HEK293 (cell line): ENCODE results near the gene RCSD1.

Source experiments
- CTCF ChIP-seq: fragments of 450-650 bp; formaldehyde crosslinking; IDR thresholded peaks from 2 replicates; pipeline ENCODE4 v1.5.1; 2016; ENCODE audit warnings: missing biosample characterization, missing genetic modification characterization
- MEIS1 ChIP-seq: sonication (generic); formaldehyde crosslinking; IDR thresholded peaks from 2 replicates; pipeline ENCODE4 v1.8.1; 2022; ENCODE audit warnings: missing genetic modification reagents, mild to moderate bottlenecking, borderline replicate concordance
- PBX3 ChIP-seq: sonication (generic); formaldehyde crosslinking; IDR thresholded peaks from 2 replicates; pipeline ENCODE4 v1.8.1; 2022; ENCODE audit warnings: mild to moderate bottlenecking, moderate library complexity, missing genetic modification reagents
- TCF7L2 ChIP-seq: IDR thresholded peaks from 2 replicates; pipeline ENCODE4 v1.6.1; 2011; ENCODE audit warnings: low read depth, mild to moderate bottlenecking, inconsistent platforms, low read length, moderate library complexity, borderline replicate concordance
- ZBTB8A ChIP-seq: fragments of 450-650 bp; formaldehyde crosslinking; IDR thresholded peaks from 2 replicates; pipeline ENCODE4 v1.5.1; 2016; ENCODE audit warnings: missing biosample characterization, missing genetic modification characterization
- ZNF274 ChIP-seq, 2 experiments: fragments of 200-500 bp in 1 of 2; fragments of 450-650 bp in 1 of 2; sonication (Bioruptor generic) in 1 of 2; formaldehyde crosslinking in 1 of 2; IDR thresholded peaks; 2 replicates each; pipeline versions ENCODE4 v1.5.1 to v1.6.1; 2014 to 2016; ENCODE audit warnings: borderline replicate concordance in 1 of 2, inconsistent platforms in 1 of 2, low read length in 1 of 2, missing biosample characterization in 1 of 2, missing genetic modification characterization in 1 of 2
- ZNF621 ChIP-seq: fragments of 450-650 bp; formaldehyde crosslinking; IDR thresholded peaks from 2 replicates; pipeline ENCODE4 v1.5.1; 2017; ENCODE audit warnings: missing biosample characterization, missing genetic modification characterization
- ZNF639 ChIP-seq: fragments of 450-650 bp; formaldehyde crosslinking; IDR thresholded peaks from 2 replicates; pipeline ENCODE4 v1.5.1; 2016; ENCODE audit warnings: missing biosample characterization, missing genetic modification characterization
- ZNF747 ChIP-seq: fragments of 450-650 bp; formaldehyde crosslinking; IDR thresholded peaks from 2 replicates; pipeline ENCODE4 v1.5.1; 2016; ENCODE audit warnings: missing biosample characterization, missing genetic modification characterization
- TF ChIP-seq, protein P1 (sequence below): fragments of 450-650 bp; IDR thresholded peaks from 2 replicates; pipeline ENCODE4 v1.5.1; 2018; ENCODE audit warnings: missing biosample characterization, mild to moderate bottlenecking, missing genetic modification characterization
- TF ChIP-seq, protein P2 (sequence below): fragments of 450-650 bp; formaldehyde crosslinking; IDR thresholded peaks from 2 replicates; pipeline ENCODE4 v1.5.1; 2017; ENCODE audit warnings: missing biosample characterization, missing genetic modification characterization
- TF ChIP-seq, protein P3 (sequence below): fragments of 450-650 bp; formaldehyde crosslinking; optimal IDR thresholded peaks from 2 replicates; pipeline ENCODE3; 2016; ENCODE audit warnings: missing biosample characterization, mild to moderate bottlenecking, missing genetic modification characterization

DNA sequence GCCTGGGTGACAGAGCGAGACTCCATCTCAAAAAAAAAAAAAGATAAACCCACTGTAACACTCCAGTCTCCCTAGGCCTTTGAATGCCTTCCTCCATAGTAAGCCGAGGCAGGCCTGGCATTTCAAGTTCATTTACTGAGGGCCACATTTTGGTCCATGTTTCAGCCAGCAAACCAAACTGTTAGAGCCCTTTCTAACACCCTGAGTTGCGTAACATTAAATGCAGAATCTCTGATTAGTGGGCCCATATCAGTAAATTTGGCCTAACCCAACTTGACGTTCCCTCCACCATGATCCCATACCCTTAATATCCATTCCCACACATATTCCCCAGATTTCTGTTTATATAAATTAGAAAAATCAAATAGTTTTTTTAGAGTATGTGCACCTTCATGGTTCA lies 104.2 kb downstream of the RCSD1 start:
- TF ChIP-seq MEIS1 (CRISPR knock-in tag) (no peak), ZNF639 (tag by site-specific recombination) (no peak), PBX3 (no peak), CTCF (no peak), ZNF747 (tag by site-specific recombination) (no peak), ZNF621 (tag by site-specific recombination) (no peak), ZBTB8A (tag by site-specific recombination) (no peak), TCF7L2 (no peak), ZNF274 (IDR thresholded peaks at IDR 0.05; ENCODE audit: low read length) (no peak), ZNF274 (tag by site-specific recombination; IDR thresholded peaks at IDR 0.05; ENCODE audit: borderline replicate concordance) (no peak)
- TF ChIP-seq, protein P1, sequence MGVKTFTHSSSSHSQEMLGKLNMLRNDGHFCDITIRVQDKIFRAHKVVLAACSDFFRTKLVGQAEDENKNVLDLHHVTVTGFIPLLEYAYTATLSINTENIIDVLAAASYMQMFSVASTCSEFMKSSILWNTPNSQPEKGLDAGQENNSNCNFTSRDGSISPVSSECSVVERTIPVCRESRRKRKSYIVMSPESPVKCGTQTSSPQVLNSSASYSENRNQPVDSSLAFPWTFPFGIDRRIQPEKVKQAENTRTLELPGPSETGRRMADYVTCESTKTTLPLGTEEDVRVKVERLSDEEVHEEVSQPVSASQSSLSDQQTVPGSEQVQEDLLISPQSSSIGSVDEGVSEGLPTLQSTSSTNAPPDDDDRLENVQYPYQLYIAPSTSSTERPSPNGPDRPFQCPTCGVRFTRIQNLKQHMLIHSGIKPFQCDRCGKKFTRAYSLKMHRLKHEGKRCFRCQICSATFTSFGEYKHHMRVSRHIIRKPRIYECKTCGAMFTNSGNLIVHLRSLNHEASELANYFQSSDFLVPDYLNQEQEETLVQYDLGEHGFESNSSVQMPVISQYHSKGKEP (tag by site-specific recombination) = no peak
- TF ChIP-seq, protein P2, sequence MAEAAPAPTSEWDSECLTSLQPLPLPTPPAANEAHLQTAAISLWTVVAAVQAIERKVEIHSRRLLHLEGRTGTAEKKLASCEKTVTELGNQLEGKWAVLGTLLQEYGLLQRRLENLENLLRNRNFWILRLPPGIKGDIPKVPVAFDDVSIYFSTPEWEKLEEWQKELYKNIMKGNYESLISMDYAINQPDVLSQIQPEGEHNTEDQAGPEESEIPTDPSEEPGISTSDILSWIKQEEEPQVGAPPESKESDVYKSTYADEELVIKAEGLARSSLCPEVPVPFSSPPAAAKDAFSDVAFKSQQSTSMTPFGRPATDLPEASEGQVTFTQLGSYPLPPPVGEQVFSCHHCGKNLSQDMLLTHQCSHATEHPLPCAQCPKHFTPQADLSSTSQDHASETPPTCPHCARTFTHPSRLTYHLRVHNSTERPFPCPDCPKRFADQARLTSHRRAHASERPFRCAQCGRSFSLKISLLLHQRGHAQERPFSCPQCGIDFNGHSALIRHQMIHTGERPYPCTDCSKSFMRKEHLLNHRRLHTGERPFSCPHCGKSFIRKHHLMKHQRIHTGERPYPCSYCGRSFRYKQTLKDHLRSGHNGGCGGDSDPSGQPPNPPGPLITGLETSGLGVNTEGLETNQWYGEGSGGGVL (tag by site-specific recombination) = no peak
- TF ChIP-seq, protein P3, sequence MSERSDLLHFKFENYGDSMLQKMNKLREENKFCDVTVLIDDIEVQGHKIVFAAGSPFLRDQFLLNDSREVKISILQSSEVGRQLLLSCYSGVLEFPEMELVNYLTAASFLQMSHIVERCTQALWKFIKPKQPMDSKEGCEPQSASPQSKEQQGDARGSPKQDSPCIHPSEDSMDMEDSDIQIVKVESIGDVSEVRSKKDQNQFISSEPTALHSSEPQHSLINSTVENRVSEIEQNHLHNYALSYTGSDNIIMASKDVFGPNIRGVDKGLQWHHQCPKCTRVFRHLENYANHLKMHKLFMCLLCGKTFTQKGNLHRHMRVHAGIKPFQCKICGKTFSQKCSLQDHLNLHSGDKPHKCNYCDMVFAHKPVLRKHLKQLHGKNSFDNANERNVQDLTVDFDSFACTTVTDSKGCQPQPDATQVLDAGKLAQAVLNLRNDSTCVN = no peak
